ENCODE measurements around the gene LRP1.
"Not testable (repeated sequence)": the region's sequence is repeated elsewhere in the genome, so short reads cannot be mapped to it uniquely, and the experiment has no call there.

LRP1 gene

GRCh38 chr12:57112492-57113294 lies 15.6 kb upstream of the LRP1 start:
- no peak for DNase-seq

GRCh38 chr12:57116580-57117281 lies 11.6 kb upstream of the LRP1 start:
- DNase-seq = no peak

GRCh38 chr12:57118711-57119271 lies 9.5 kb upstream of the LRP1 start:
- DNase-seq = no peak

GRCh38 chr12:57119294-57120085 lies 8.8 kb upstream of the LRP1 start:
- no peak for DNase-seq

- not testable (repeated sequence) for DNase-seq
Observed at GRCh38 chr12:57120718-57121117, 7.6 kb upstream of the LRP1 start.

GRCh38 chr12:57123813-57124212 lies 4.5 kb upstream of the LRP1 start:
- no peak for DNase-seq

GRCh38 chr12:57124261-57124877 lies 3.9 kb upstream of the LRP1 start:
- DNase-seq = peak; percentile 77

GRCh38 chr12:57126061-57126460 lies 2.2 kb upstream of the LRP1 start:
- DNase-seq = no peak

- no peak for DNase-seq
Observed at GRCh38 chr12:57126561-57126960, 1.7 kb upstream of the LRP1 start.

GRCh38 chr12:57127101-57127725 lies 1.1 kb upstream of the LRP1 start:
- no peak for DNase-seq

GRCh38 chr12:57128519-57129247 lies 400 bp downstream of the LRP1 start:
- no peak for DNase-seq

- DNase-seq = peak; percentile 37
Observed at GRCh38 chr12:57129321-57129842, 1.1 kb downstream of the LRP1 start.

GRCh38 chr12:57129889-57130288 lies 1.6 kb downstream of the LRP1 start:
- DNase-seq = peak; percentile 35

GRCh38 chr12:57130941-57131340 lies 2.7 kb downstream of the LRP1 start:
- DNase-seq = no peak

- peak; percentile 40 for DNase-seq
Observed at GRCh38 chr12:57131896-57132744, 3.8 kb downstream of the LRP1 start.

- peak; percentile 89 for DNase-seq
Observed at GRCh38 chr12:57133013-57133569, 4.8 kb downstream of the LRP1 start.

GRCh38 chr12:57133916-57134315 lies 5.6 kb downstream of the LRP1 start:
- DNase-seq = no peak

- no peak for DNase-seq
Observed at GRCh38 chr12:57134949-57135348, 6.7 kb downstream of the LRP1 start.

- peak; percentile 86 for DNase-seq
Observed at GRCh38 chr12:57135527-57136326, 7.4 kb downstream of the LRP1 start.

Data from fibroblast of upper back skin (primary cell).